Measurements from ENCODE around the gene GHITM.

The GHITM gene

GRCh38 chr10:84201682-84202081 lies 62.4 kb downstream of the GHITM start:
- FAIRE-seq: no peak

GRCh38 chr10:84202349-84202748 lies 63.0 kb downstream of the GHITM start:
- no peak for FAIRE-seq
